HG03469 (cell line): ENCODE measurements around the gene GTSE1.

Source experiments
- ATAC-seq: cut with Tn5 transposase; IDR thresholded peaks from one replicate; pipeline ENCODE4 v1.9.1; 2021; ENCODE audit warnings: mild to moderate bottlenecking, moderate library complexity, moderate number of reproducible peaks; ENCODE audit not compliant: unreplicated experiment

GTSE1 gene

GRCh38 chr22:46350646-46351045 is 54.0 kb downstream of the GTSE1 start:
- ATAC-seq, result no peak

DNA sequence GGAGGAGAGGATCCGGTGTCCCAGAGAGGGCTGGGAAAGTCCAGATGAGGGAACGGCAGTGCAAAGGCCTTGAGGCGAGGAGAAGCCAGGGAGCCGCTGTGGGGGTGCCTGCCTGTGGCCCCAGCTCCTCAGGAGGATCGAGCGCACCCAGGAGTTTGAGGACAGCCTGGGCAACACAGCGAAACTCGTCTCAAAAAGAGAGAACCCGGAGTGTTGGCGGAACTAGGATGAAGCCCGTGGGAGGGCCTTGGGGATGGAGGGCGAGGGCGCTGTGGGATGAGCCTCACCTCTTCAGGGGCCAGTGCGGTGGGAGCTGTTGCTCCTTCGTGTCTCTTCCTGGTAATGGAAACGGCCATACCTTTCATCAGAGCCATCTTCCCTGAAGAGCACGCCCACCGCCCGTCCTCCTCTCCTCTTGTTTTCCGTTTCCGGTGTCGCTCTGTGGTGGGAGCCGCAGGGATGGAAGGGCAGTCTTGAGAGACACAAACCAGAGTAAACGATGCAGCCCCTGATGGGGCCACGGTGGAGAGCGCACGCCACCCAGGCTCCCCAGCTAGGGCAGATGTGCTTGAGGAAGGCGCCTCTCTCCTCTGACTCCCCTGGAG is 54.6 kb downstream of the GTSE1 start:
- ATAC-seq, result no peak

DNA sequence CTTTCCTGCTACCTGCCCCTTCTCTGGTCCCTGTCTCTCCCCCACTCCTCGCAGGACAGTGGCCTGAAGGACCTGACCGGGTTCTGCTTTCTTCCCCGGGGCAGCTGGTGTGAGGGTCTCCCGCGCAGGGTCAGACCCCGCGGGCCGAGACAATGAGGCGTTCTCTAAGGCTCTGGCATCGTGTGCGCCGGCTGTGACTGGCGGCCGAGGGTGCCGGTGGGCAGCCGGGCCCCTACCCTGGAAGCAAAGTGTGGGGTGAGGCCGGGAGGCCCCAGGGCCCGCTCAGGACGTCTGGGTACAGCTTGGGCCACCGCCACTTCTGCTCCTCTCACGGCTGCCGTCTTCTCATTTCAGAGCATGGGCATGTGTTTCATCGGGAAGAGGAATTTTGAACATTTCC is 55.1 kb downstream of the GTSE1 start:
- ATAC-seq, result no peak

GRCh38 chr22:46352276-46352675 is 55.6 kb downstream of the GTSE1 start:
- ATAC-seq, result no peak

GRCh38 chr22:46352691-46353386 is 56.2 kb downstream of the GTSE1 start:
- ATAC-seq, result no peak

- no peak for ATAC-seq
Measured at GRCh38 chr22:46353483-46354105, 56.9 kb downstream of the GTSE1 start.

DNA sequence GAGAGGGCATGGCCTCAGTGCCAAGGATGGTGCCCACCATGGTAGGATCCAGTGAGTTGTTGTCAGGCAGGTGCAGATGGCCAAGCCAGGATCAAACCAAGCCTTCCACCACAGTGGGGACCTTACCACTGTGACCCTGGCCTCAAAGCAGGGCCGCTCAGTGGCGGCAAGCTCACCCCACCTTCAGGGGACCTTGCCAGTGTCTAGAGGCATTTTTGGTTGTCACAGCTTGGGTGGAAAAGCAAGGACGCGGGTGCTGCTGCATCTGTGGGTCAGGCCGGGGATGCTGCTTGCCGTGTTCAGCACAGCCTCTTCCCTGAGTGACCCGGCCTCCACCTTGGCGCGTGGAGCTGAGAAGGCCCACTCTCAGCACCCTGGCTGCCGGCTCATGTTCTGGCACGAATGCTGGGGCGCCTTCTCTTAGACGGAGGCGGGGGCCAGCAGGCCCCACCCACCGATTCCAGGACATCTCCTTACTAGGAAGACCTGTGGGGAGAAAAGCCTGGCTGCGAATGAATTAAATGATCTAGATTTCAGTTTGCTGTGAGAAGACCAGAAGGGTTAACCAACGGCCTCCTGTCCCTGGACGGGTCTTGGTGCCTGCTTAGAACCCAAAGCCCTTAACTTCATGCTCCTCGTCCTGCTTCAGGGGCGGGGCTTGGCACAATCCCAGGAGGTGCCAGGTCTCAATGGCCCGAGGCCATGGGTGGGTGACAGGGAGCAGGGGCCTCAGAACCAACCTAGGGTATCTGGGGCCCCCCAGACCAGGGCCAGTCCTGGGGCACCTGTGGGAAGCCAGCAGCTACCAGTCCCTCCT is 57.7 kb downstream of the GTSE1 start:
- ATAC-seq, result no peak

GRCh38 chr22:46354993-46355305 is 58.3 kb downstream of the GTSE1 start:
- no peak for ATAC-seq

DNA sequence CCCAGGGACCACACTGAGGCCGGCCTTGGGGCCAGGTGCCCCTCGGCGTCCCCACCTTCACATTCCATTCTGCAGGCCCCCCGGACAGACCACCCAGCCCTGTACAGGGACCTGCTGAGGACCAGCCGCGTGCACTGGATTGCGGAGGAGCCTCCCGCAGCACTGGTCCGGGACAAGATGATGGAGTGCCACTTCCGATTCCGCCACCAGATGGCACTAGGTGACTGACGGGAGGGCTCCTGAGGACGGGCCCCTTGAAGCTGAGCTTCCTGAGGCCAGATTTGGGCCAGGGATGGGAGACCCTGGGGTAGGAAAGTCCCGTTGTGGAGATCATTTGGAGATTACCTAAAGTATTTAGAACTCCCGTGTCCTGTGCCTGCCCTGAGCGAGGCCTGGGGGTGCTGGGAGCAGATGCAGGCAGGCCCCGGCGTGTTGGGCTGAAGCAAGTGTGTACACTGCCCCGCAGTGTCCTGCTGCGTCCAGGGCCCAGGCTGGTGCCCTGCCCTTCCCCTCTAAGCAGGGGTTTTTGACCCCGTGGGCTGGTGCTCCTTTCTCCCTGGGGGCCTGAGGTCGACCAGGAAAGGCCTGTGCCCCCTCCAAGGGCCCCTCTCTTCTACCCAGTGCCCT is 58.8 kb downstream of the GTSE1 start:
- no peak for ATAC-seq

DNA sequence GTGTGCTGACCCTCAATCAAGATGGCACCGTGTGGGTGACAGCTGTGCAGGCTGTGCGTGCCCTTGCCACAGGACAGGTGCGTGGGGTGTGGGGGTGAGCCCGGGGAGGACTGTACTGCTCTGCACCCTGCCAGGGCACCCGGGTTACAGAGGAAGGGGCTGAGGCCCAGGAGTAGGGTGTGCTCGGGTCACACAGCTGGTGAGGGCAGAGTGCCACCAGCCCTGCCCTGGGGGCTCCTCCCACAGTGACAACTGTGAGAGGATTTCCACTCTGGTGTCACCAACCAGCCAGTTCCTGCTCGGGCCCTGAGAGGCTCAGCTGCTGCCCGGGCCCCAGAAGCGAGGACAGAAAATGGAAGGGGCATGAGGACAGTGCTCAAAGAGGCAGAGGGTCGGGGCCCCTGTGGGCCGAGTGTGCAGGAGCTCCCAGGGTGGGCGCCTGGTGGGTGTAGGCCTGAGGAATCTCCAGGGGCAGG is 59.4 kb downstream of the GTSE1 start:
- no peak for ATAC-seq

GRCh38 chr22:46356496-46357480 is 60.1 kb downstream of the GTSE1 start:
- no peak for ATAC-seq

- ATAC-seq, result no peak
Measured at GRCh38 chr22:46357711-46358520, 61.2 kb downstream of the GTSE1 start.

GRCh38 chr22:46358766-46359165 is 62.1 kb downstream of the GTSE1 start:
- no peak for ATAC-seq

GRCh38 chr22:46359362-46359761 is 62.7 kb downstream of the GTSE1 start:
- ATAC-seq, result no peak

- ATAC-seq, result no peak
Measured at GRCh38 chr22:46360097-46360496, 63.4 kb downstream of the GTSE1 start.

- ATAC-seq, result no peak
Measured at GRCh38 chr22:46360891-46361290, 64.2 kb downstream of the GTSE1 start.

DNA sequence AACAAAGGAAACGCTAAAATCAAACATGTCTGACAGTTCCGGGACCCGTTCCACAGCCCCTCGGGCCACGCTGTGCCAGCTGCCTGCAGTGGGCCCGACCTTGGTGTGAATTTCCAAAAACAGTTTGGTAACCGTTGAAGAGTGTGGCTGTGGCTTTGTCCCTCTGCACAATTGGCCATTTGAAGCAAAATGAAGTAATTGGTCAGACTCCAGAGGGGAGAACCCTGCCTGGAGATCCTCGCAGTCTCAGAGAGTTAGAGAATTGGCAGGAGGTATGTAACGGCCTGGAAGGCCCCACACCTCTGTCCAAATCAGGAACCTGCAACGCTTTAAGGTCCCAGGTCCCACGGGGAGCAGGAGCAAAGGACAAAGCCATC is 65.1 kb downstream of the GTSE1 start:
- ATAC-seq, result no peak

GRCh38 chr22:46362203-46362933 is 65.7 kb downstream of the GTSE1 start:
- no peak for ATAC-seq
